Dendritic cell treated with granulocyte-macrophage colony-stimulating factor and Interleukin-4, amounts not matched to agents 40 ng/mL and 50 ng/mL, for 4 days (primary cell): Measurements from ENCODE around the gene ENPP7.
"Not testable (repeated sequence)": the region's sequence is repeated elsewhere in the genome, so short reads cannot be mapped to it uniquely, and the experiment has no call there.

ENCODE experiments used
- H3K27ac Mint-ChIP-seq: one replicate; pipeline ENCODE4 v1.8.0; 2022; ENCODE audit warnings: mild to moderate bottlenecking, mixed read lengths
- H3K27me3 Mint-ChIP-seq: one replicate; pipeline ENCODE4 v1.8.0; 2022; ENCODE audit warnings: mild to moderate bottlenecking, mixed read lengths
- H3K36me3 Mint-ChIP-seq: one replicate; pipeline ENCODE4 v1.8.0; 2022; ENCODE audit warnings: low read depth, mixed read lengths
- H3K4me1 Mint-ChIP-seq: one replicate; pipeline ENCODE4 v1.8.0; 2022; ENCODE audit warnings: low read depth, mixed read lengths
- H3K4me3 Mint-ChIP-seq: one replicate; pipeline ENCODE4 v1.8.0; 2022; ENCODE audit warnings: mild to moderate bottlenecking, moderate library complexity, mixed read lengths
- H3K9me3 Mint-ChIP-seq: one replicate; pipeline ENCODE4 v1.8.0; 2022; ENCODE audit warnings: mixed read lengths
- intact Hi-C: fragments of 100-400 bp; cut with micrococcal nuclease; formaldehyde crosslinking; loops from one replicate; pipeline ENCODE4 v1.15.0; 2022

Gene ENPP7

GRCh38 chr17:79757140-79757745 lies 26.5 kb downstream of the ENPP7 start:
- no peaks in the 10 kb centered on the region for H3K4me1 Mint-ChIP-seq
- H3K27ac Mint-ChIP-seq, result no peak overlapping the region

GRCh38 chr17:79758271-79758670 lies 27.5 kb downstream of the ENPP7 start:
- Mint-ChIP-seq H3K27ac (no peak overlapping the region), H3K36me3 (no peaks in the 10 kb centered on the region)

More at GRCh38 chr17:79757140-79757745, 26.5 kb downstream of the ENPP7 start:
- H3K9me3 Mint-ChIP-seq, result no peaks in the 10 kb centered on the region
- H3K4me3 Mint-ChIP-seq, result no peak overlapping the region
- no peaks in the 10 kb centered on the region for H3K36me3 Mint-ChIP-seq
- peaks cover 38% of the 10 kb centered on the region for H3K27me3 Mint-ChIP-seq
- intact Hi-C loops, result no loop called here

GRCh38 chr17:79760197-79760906 lies 29.6 kb downstream of the ENPP7 start:
- Mint-ChIP-seq H3K27ac (no peak overlapping the region), H3K9me3 (no peaks in the 10 kb centered on the region), H3K4me3 (no peak overlapping the region), H3K4me1 (no peaks in the 10 kb centered on the region), H3K27me3 (peaks cover 24% of the 10 kb centered on the region), H3K36me3 (no peaks in the 10 kb centered on the region)
- intact Hi-C loops, result no loop called here

More at GRCh38 chr17:79758271-79758670, 27.5 kb downstream of the ENPP7 start:
- Mint-ChIP-seq H3K9me3 (no peaks in the 10 kb centered on the region), H3K4me1 (no peaks in the 10 kb centered on the region), H3K4me3 (no peak overlapping the region), H3K27me3 (peaks cover 27% of the 10 kb centered on the region)
- intact Hi-C loops, result no loop called here

GRCh38 chr17:79761894-79762589 lies 31.3 kb downstream of the ENPP7 start:
- no peaks in the 10 kb centered on the region for H3K36me3 Mint-ChIP-seq
- H3K4me1 Mint-ChIP-seq, result no peaks in the 10 kb centered on the region
- H3K27ac Mint-ChIP-seq, result no peak overlapping the region
- H3K4me3 Mint-ChIP-seq, result no peak overlapping the region
- no peaks in the 10 kb centered on the region for H3K9me3 Mint-ChIP-seq
- H3K27me3 Mint-ChIP-seq, result peaks cover 19% of the 10 kb centered on the region
- intact Hi-C loops, result no loop called here

GRCh38 chr17:79765708-79766107 lies 35.0 kb downstream of the ENPP7 start:
- intact Hi-C loops, result no loop called here
- no peaks in the 10 kb centered on the region for H3K4me1 Mint-ChIP-seq
- no peaks in the 10 kb centered on the region for H3K9me3 Mint-ChIP-seq
- H3K27ac Mint-ChIP-seq, result no peak overlapping the region
- H3K4me3 Mint-ChIP-seq, result no peak overlapping the region
- no peaks in the 10 kb centered on the region for H3K36me3 Mint-ChIP-seq
- peaks cover 28% of the 10 kb centered on the region for H3K27me3 Mint-ChIP-seq

GRCh38 chr17:79769570-79770506 lies 39.1 kb downstream of the ENPP7 start:
- H3K4me1 Mint-ChIP-seq, result no peaks in the 10 kb centered on the region
- H3K27ac Mint-ChIP-seq, result no peak overlapping the region
- H3K36me3 Mint-ChIP-seq, result no peaks in the 10 kb centered on the region
- no peaks in the 10 kb centered on the region for H3K9me3 Mint-ChIP-seq
- intact Hi-C loops, result no loop called here
- H3K27me3 Mint-ChIP-seq, result peaks cover 58% of the 10 kb centered on the region
- H3K4me3 Mint-ChIP-seq, result no peak overlapping the region

- intact Hi-C loops, result no loop called here
- H3K4me3 Mint-ChIP-seq, result no peak overlapping the region
- H3K4me1 Mint-ChIP-seq, result no peaks in the 10 kb centered on the region
- H3K36me3 Mint-ChIP-seq, result no peaks in the 10 kb centered on the region
- peaks cover 68% of the 10 kb centered on the region for H3K27me3 Mint-ChIP-seq
- no peak overlapping the region for H3K27ac Mint-ChIP-seq
- no peaks in the 10 kb centered on the region for H3K9me3 Mint-ChIP-seq
Measured at GRCh38 chr17:79771276-79771675, 40.5 kb downstream of the ENPP7 start.

- intact Hi-C loops, H3K9me3 Mint-ChIP-seq, H3K4me1 Mint-ChIP-seq, H3K27ac Mint-ChIP-seq, H3K36me3 Mint-ChIP-seq, H3K4me3 Mint-ChIP-seq: not testable (repeated sequence)
- peaks cover 78% of the 10 kb centered on the region for H3K27me3 Mint-ChIP-seq
Measured at GRCh38 chr17:79772726-79773125, 42.0 kb downstream of the ENPP7 start.

- intact Hi-C loops, result no loop called here
- peaks cover 77% of the 10 kb centered on the region for H3K27me3 Mint-ChIP-seq
Measured at GRCh38 chr17:79774561-79774975, 43.8 kb downstream of the ENPP7 start.

GRCh38 chr17:79775632-79776031 lies 44.9 kb downstream of the ENPP7 start:
- Mint-ChIP-seq H3K27me3 (peaks cover 80% of the 10 kb centered on the region), H3K4me3 (no peak overlapping the region), H3K27ac (no peak overlapping the region), H3K4me1 (peaks cover 17% of the 10 kb centered on the region), H3K9me3 (no peaks in the 10 kb centered on the region), H3K36me3 (no peaks in the 10 kb centered on the region)
- intact Hi-C loops, result no loop called here

More at GRCh38 chr17:79774561-79774975, 43.8 kb downstream of the ENPP7 start:
- H3K9me3 Mint-ChIP-seq, result no peaks in the 10 kb centered on the region
- H3K4me1 Mint-ChIP-seq, result peaks cover 17% of the 10 kb centered on the region
- H3K27ac Mint-ChIP-seq, result no peak overlapping the region
- H3K36me3 Mint-ChIP-seq, result no peaks in the 10 kb centered on the region
- no peak overlapping the region for H3K4me3 Mint-ChIP-seq

GRCh38 chr17:79776376-79777119 lies 45.8 kb downstream of the ENPP7 start:
- Mint-ChIP-seq H3K4me3 (no peak overlapping the region), H3K27me3 (peaks cover 87% of the 10 kb centered on the region), H3K9me3 (no peaks in the 10 kb centered on the region), H3K27ac (no peak overlapping the region), H3K4me1 (peaks cover 21% of the 10 kb centered on the region), H3K36me3 (no peaks in the 10 kb centered on the region)
- intact Hi-C loops, result no loop called here

GRCh38 chr17:79777120-79777893 lies 46.6 kb downstream of the ENPP7 start:
- no peaks in the 10 kb centered on the region for H3K36me3 Mint-ChIP-seq
- peaks cover 91% of the 10 kb centered on the region for H3K27me3 Mint-ChIP-seq
- intact Hi-C loops, result no loop called here
- H3K4me3 Mint-ChIP-seq, result peak overlapping the region; percentile 73
- H3K9me3 Mint-ChIP-seq, result no peaks in the 10 kb centered on the region
- peaks cover 29% of the 10 kb centered on the region for H3K4me1 Mint-ChIP-seq
- H3K27ac Mint-ChIP-seq, result peak overlapping the region; percentile 66
